Osteoblast (primary cell): ENCODE measurements around the gene NPC1. TPM values are rescaled to one million over a fixed set of nuclear protein-coding genes. Genes with fewer than 3 reads are reported as not detected.

ENCODE experiments used
- DNase-seq: peaks from one replicate; pipeline ENCODE4 v3.0.0; 2011; ENCODE audit warnings: low spot score, mixed read lengths; ENCODE audit not compliant: insufficient read length; ENCODE audit errors: missing footprints
- H2AFZ ChIP-seq: 2 replicates; pipeline ENCODE4 v1.6.0; 2011; ENCODE audit warnings: mild to moderate bottlenecking, low read length
- H3K27ac ChIP-seq: 2 replicates; pipeline ENCODE4 v1.5.1; 2011; ENCODE audit warnings: mild to moderate bottlenecking, low read depth, low read length, moderate library complexity
- H3K27me3 ChIP-seq: 2 replicates; pipeline ENCODE4 v1.6.0; 2012; ENCODE audit warnings: mild to moderate bottlenecking, control low read depth, inconsistent platforms, low read length, moderate library complexity; ENCODE audit not compliant: insufficient read depth
- H3K36me3 ChIP-seq: 2 replicates; pipeline ENCODE4 v1.5.1; 2011; ENCODE audit warnings: mild to moderate bottlenecking, low read length, control low read depth, moderate library complexity; ENCODE audit not compliant: insufficient read depth
- H3K4me1 ChIP-seq: 2 replicates; pipeline ENCODE4 v1.5.1; 2011; ENCODE audit warnings: mild to moderate bottlenecking, low read length, control low read depth, moderate library complexity; ENCODE audit not compliant: insufficient read depth
- H3K4me2 ChIP-seq: 2 replicates; pipeline ENCODE4 v1.6.0; 2011; ENCODE audit warnings: mild to moderate bottlenecking, low read length; ENCODE audit not compliant: insufficient read depth
- H3K4me3 ChIP-seq: fragments of 200-600 bp; sonication (generic); 3 replicates; pipeline ENCODE4 v1.5.1; 2012; ENCODE audit warnings: mild to moderate bottlenecking, low read length, inconsistent platforms; ENCODE audit not compliant: insufficient read depth
- H3K79me2 ChIP-seq: 2 replicates; pipeline ENCODE4 v1.6.0; 2012; ENCODE audit warnings: mild to moderate bottlenecking, low read length, control low read depth, inconsistent platforms; ENCODE audit not compliant: insufficient read depth
- H3K9me3 ChIP-seq: 2 replicates; pipeline ENCODE4 v1.5.1; 2011; ENCODE audit warnings: low read depth, low read length, control low read depth
- H4K20me1 ChIP-seq: 2 replicates; pipeline ENCODE4 v1.6.0; 2012; ENCODE audit warnings: mild to moderate bottlenecking, low read length, control low read depth; ENCODE audit not compliant: insufficient read depth
- total RNA-seq: library from RNA; depleted of rRNA; stranded (reverse); fragments of >200 nt; gene quantifications from 2 replicates; pipeline ENCODE4 v1.2.3, GENCODE V29; 2012
- TF ChIP-seq, protein P1 (sequence below): IDR thresholded peaks from 2 replicates; pipeline ENCODE4 v1.5.1; 2011; ENCODE audit warnings: mild to moderate bottlenecking, low read depth, low read length, moderate library complexity; ENCODE audit errors: extremely low read depth

Gene NPC1
- total RNA-seq, 1 donor = 136 TPM

DNA sequence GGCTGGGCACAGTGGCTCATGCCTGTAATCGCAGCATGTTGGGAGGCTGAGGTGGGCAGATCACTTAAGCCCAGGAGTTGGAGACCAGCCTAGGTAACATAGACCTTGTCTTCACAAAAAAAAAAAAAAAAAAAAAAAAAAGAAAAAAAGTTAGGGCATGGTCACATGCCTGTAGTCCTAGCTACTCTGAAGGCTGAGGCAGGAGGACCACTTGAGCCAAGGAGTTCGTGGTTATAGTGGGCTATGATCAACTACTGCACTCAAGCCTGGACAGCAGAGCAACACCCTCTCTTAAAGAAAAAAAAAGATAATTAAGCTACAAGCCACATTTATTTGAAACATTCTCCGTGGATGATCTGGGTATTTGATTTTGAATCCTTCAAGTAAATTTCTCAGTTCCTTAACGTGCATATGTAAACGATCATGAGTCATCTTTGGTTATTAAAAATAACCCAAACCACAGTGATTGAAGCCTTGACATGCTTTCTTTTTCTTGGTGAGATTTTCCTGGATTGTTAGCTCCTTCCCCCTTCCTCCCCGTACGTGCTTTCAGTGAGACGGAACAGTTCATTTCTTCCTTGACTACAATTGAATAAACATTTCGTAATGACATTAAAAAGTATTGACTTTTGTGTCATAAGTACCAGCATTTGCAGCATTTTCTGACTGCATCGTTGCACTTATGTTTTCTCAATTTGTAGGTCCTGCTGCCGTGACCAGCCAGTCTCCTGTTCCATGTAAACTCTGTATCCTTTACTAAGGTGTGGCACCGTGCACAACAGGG, 62.7 kb downstream of the NPC1 start:
- H3K4me1 ChIP-seq = peaks cover 22% of the 10 kb centered on the region
- H3K4me3 ChIP-seq = peak overlapping the region; percentile 23
- H2AFZ ChIP-seq = no peak overlapping the region
- H3K27ac ChIP-seq = peak overlapping the region; percentile 42
- no peaks in the 10 kb centered on the region for H4K20me1 ChIP-seq
- H3K79me2 ChIP-seq = no peaks in the 10 kb centered on the region
- DNase-seq = peak; percentile 83
- peaks cover 77% of the 10 kb centered on the region for H3K36me3 ChIP-seq
- TF ChIP-seq, protein P1, sequence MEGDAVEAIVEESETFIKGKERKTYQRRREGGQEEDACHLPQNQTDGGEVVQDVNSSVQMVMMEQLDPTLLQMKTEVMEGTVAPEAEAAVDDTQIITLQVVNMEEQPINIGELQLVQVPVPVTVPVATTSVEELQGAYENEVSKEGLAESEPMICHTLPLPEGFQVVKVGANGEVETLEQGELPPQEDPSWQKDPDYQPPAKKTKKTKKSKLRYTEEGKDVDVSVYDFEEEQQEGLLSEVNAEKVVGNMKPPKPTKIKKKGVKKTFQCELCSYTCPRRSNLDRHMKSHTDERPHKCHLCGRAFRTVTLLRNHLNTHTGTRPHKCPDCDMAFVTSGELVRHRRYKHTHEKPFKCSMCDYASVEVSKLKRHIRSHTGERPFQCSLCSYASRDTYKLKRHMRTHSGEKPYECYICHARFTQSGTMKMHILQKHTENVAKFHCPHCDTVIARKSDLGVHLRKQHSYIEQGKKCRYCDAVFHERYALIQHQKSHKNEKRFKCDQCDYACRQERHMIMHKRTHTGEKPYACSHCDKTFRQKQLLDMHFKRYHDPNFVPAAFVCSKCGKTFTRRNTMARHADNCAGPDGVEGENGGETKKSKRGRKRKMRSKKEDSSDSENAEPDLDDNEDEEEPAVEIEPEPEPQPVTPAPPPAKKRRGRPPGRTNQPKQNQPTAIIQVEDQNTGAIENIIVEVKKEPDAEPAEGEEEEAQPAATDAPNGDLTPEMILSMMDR = no peak
- H3K4me2 ChIP-seq = peak overlapping the region; percentile 68
- no peaks in the 10 kb centered on the region for H3K9me3 ChIP-seq
- H3K27me3 ChIP-seq = no peaks in the 10 kb centered on the region

DNA sequence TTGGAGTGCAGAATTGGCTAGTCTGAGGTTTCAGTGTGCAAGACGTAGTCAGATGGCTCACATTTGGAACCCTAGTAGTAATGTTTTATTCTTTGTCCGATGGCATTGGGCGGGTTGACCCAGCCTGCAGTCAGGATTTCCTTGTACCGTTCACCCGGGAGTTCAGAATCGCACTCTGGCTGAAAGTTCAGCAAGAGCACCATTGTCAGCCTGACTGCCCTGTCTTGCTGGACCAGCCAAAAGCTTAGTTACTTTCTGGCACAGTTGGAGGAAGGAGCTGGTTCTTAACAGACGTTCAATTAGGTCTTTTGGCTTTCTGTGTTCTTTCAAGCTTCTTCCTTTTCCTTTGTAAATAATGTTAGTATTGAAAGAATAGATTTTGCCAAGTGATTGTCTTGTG, 64.4 kb downstream of the NPC1 start:
- Histone ChIP-seq H3K9me3 (no peaks in the 10 kb centered on the region), H3K4me1 (peaks cover 18% of the 10 kb centered on the region), H3K27me3 (no peaks in the 10 kb centered on the region), H3K27ac (no peak overlapping the region), H4K20me1 (no peaks in the 10 kb centered on the region), H3K4me3 (no peak overlapping the region), H2AFZ (no peak overlapping the region), H3K36me3 (peaks cover 74% of the 10 kb centered on the region), H3K79me2 (no peaks in the 10 kb centered on the region), H3K4me2 (no peak overlapping the region)
- no peak for DNase-seq
- TF ChIP-seq, protein P1 = no peak

DNA sequence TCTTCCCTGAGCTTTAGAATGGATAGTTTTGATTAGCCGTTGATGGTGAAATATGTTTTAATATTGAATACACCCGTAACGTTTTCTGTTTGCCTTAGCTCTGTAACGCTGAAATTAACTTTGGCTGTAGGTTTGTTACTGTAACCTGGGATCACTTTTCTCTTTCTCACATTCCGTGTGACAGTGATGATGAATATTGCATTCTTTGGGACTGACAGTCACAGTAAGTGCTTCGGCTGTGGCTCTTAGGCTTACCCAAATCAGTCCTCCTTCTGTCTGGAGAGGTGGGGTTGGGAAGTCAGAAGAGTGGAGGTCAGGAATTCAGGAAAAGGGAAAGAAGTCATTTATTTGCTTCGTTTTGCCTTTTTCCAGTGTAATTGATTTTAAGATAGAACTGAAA, 65.0 kb downstream of the NPC1 start:
- no peak overlapping the region for H3K4me3 ChIP-seq
- TF ChIP-seq, protein P1 = no peak
- no peak for DNase-seq
- H4K20me1 ChIP-seq = no peaks in the 10 kb centered on the region
- no peak overlapping the region for H2AFZ ChIP-seq
- no peaks in the 10 kb centered on the region for H3K9me3 ChIP-seq
- peaks cover 18% of the 10 kb centered on the region for H3K4me1 ChIP-seq
- H3K27me3 ChIP-seq = no peaks in the 10 kb centered on the region
- no peak overlapping the region for H3K27ac ChIP-seq
- H3K36me3 ChIP-seq = peaks cover 74% of the 10 kb centered on the region
- H3K79me2 ChIP-seq = no peaks in the 10 kb centered on the region
- no peak overlapping the region for H3K4me2 ChIP-seq

DNA sequence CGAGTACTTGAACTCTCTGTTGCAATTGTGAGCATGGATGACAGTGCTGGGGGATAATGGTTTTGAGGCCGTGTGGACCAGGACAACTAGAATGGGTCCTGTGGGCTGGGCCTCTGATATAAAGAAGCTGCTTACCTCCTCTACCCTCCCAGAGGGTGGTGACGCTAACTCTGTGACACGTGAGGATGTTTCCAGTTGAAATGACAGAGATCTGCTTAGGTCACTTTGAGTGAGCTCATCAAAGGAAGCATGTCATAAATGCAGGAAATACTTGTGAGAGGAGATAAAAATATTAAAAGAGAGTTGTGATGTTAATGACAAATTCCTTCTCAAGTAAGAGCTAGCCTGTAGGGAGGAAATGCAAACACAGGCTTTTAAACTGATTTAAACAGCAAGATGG, 66.6 kb downstream of the NPC1 start:
- H3K4me3 ChIP-seq = no peak overlapping the region
- H3K4me2 ChIP-seq = no peak overlapping the region
- no peaks in the 10 kb centered on the region for H3K27me3 ChIP-seq
- H3K9me3 ChIP-seq = no peaks in the 10 kb centered on the region
- no peaks in the 10 kb centered on the region for H3K79me2 ChIP-seq
- no peaks in the 10 kb centered on the region for H4K20me1 ChIP-seq
- TF ChIP-seq, protein P1 = no peak
- DNase-seq = no peak
- H2AFZ ChIP-seq = no peak overlapping the region
- peak overlapping the region; percentile 10 for H3K27ac ChIP-seq
- H3K36me3 ChIP-seq = peaks cover 69% of the 10 kb centered on the region
- H3K4me1 ChIP-seq = peaks cover 18% of the 10 kb centered on the region
